NCI-H2029 (cell line): ENCODE data around the gene F11.
"Not testable (repeated sequence)": the region's sequence is repeated elsewhere in the genome, so short reads cannot be mapped to it uniquely, and the experiment has no call there.

Experiments
- DNase-seq: peaks from one replicate; lab custom pipeline; 2025; lab: John Stamatoyannopoulos, UW

Gene F11

DNA sequence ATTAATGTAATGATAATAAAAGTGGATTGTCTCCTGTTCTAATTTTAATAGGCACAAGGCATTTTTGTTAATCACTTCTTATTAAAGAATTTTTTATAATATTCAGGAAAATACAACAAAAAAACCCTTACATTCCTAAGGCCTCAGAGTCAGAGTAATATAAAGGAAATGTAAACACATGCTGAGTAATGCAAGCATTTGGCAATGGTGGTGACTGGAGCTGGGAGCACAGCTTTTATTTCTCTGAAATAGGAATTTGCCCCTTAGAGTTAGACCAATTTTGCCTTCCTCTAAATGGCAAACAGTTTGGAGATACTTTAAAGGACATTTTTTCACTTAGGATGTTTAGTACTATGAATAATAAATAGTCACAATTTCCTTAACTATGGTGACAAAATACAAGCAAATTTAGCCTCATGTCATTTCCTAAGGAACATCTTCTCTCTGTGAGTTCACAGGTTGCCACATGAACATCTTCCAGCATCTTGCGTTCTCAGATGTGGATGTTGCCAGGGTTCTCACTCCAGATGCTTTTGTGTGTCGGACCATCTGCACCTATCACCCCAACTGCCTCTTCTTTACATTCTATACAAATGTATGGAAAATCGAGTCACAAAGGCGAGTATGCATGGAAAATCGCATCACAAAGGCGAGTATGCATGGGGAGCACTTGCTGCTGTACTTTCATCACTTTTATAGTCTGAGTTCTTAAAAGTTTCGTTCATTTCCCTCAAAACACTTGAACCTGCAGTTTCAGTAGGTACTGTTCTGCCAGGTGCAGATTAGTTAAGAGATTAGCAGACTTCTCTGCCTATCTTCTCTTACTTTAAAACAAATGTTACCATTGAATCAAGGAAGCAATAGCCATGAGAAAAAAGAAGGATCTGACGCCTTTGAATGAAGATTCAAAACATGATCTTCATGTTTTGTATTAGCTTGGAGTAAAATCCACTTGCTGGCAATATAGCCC is 15.9 kb upstream of the F11 start:
- DNase-seq: no peak

DNA sequence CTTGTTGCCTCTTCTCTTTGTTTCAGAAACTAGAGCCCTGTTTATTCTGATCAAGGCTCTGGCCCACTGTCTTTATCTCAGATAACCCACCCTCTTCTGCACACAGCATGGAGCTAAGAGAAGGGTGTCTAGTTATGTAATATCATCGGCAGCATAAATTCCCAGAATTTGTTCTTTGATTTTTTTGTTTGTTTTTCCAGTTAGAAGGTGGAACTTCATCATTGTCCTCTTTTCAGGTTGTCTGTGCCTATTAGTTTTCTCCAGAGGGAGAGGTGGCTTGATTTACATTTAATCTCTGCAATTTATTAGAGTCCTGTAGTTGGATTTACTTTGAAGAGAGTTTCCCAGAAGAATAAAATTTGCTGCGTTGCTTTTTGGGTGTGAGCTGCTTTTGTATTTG is 15.2 kb upstream of the F11 start:
- DNase-seq: no peak

DNA sequence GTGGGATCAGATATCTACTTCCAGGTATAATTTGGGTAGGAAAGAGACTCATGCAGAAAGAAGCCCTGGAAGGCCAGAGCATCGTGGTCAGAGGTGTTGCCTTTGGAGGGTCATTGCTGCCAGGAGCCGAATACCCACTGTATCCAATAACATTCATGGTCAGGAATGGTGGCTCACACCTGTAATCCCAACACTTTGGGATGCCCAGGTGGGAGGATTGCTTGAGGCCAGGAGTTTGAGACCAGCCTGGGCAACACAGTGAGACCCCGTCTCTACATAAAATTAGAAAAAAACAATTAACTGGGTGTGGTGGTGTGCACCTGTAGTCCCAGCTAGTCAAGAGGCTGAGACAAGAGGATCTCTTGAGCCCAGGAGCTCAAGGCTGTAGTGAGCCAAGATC is 10.9 kb upstream of the F11 start:
- DNase-seq: no peak

DNA sequence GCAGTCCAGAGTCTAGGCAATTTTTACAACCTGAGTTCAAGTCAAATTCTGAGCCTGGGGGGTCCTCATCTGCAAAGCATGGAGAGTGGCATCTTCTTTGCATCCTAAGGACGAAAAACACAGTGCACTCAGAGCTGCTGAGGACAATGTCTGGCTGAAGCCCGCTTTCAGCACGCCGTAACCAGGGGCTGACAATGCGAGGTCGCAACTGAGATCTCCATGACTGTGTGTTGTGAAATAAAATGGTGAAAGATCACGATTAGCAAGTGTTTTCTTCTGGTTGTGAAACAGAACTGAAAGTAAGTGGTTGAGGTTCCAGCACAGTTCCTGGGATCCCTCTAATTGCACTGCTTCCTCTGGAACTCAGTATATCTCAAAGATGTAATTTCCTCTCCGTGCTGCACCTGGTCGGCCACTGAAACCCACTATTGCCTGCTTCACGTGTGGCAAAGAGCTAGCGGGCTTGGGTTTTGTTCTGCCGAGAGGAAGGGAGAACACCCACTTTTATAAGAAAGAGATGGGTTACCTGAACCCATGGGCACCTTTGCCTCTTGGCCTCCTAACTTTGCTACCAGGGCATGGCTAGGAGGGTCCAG is 7.7 kb upstream of the F11 start:
- DNase-seq: no peak

DNA sequence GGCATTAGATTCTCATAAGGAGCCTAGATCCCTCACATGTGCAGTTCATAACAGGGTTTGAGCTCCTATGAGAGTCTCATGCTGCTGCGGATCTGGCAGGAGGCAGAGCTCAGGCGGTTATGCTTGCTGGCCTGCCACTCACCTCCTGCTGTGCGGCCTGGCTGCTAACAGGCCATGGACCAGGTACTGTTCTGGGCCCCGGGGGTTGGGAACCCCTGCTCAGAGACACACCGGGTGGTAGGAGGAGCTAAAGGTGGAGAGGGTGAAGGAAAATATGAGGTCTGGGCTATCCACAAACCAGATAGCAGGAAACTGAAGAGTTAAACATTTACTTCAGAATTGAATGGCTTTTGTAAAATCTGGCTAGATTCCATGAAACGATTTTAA is 5.9 kb upstream of the F11 start:
- no peak for DNase-seq

DNA sequence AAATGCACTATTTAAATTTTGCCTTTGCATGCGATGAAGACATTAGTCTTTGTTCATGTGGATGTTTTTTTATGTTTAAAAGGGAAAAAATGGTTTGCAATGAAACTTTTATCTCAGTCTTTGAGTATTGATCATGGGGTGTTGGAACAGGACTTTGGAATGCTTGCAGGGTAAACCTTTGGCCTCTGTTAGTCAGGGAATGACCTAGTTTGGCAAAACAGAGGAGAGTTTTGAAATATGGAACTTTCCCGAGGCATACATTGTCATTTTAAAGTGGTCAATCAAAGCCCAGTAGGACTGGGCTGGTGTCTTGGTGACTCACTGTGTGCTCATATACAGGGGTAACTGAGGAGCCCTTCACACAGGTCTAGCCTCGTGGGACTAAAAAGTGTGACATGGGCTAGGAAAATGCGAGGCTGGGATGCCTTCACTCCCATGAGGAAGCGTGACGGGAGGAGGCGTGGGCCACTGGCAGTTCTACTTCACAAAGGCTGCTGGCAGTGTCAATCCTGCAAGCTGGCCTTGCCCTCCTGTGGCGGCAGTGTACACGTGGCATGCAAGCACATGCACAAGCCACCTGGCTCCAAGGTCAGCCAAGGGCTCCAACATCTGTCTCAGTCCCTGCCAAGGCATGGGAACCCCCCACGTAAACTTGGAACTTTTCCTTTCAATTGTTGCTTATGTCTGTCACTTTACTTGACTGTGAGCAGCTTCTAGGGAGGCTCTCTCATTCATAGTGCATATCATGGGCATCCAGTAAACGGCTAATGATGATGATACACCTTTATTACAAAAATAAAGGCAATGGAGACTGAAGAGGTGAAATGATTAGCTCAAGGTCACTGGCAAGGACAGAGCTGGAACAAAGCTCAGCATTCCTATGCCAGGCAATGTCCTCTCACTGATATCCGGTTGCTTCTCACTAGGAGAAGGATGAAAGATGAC is 5.2 kb upstream of the F11 start:
- no peak for DNase-seq

DNA sequence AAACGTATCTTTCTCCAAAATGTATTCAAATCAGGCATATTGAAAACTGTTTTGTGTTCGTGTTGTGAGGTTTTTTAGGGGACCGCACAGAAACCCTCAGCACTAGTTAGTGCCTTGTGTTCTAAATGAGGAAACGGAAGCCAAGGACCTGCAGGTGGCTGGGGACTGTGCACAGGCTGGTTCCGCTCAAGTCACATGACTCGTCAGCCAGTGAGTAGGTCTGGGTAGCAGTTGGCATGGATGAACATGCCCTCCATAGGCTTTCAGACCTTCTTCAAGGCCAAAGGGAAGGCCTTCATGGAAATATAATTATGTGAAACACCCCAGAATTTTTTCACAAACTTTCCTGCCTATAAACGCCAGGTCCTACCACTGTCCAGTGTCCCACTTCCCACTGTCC is 1.3 kb upstream of the F11 start:
- DNase-seq: no peak

DNA sequence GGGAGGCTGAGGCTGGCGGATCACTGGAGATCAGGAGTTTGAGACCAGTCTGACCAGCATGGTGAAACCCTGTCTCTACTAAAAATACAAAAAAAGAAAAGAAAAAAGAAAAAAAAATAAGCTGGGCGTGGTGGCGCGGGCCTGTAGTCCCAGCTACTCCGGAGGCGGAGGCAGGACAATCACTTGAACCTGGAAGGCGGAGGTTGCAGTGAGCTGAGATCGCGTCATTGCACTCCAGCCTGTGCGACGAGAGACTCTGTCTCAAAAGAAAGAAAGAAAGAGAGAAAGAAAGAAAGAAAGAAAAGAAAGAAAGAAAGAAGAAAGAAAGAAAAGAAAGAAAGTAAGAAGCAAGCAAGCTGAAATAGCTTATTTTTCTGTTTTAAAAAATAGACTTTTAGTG is 739 bp upstream of the F11 start:
- DNase-seq: not testable (repeated sequence)

DNA sequence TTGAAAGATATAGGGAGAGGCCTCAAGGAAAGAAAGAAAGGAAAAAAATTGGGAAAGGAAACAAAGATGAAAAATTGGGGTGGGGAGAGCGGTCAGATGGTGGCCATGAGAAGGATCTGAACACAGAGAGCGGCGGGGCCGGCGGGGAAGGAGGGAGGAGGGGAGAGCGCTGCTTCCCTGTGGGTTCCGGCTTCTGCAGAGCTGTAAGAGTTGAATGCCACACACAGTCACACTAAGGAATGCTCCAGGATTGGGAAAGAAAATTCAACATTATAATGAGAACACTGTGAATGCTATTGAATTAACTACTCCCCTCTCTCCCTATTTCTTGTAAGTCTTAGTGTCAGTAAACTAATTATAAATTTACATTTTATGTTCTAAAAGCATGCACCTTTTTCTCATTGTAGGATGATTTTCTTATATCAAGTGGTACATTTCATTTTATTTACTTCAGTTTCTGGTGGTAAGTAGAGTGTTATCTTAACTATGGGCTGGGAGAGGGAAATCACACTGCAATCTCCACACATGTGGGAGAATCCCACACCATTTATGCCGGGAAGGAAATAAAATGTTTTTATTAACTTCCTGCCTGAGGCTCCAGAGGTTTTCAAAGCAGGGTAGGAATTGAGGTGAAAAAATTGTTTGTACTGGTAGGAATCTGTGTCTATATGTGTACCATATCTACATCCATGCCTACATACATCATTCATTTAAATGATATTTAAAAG is 904 bp downstream of the F11 start:
- DNase-seq: no peak

DNA sequence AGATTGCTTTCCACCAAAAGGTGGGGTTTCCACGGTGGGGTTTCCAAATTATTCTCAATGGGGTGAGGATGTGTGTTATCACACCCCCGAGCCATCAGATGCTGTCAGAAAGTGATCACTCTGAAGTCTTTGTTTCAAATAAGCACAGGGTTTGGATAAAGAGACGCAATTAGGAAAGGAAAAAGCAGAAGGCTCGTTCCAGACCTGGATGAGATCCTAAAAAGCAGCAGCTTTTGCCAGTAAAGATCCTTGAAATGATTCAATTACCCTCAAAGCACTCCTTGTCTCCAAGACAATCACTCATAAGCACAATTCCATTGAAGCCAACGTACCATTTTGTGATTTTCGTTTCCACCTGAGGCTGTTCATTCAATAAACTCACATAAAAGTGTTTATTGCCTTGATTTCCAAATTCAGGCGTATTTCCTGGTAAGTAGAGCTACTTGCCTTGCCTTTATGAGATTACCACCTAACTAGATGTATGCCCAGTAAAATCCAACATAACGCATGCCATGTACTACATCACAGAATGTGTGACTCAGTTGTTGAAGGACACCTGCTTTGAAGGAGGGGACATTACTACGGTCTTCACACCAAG is 5.2 kb downstream of the F11 start:
- no peak for DNase-seq

DNA sequence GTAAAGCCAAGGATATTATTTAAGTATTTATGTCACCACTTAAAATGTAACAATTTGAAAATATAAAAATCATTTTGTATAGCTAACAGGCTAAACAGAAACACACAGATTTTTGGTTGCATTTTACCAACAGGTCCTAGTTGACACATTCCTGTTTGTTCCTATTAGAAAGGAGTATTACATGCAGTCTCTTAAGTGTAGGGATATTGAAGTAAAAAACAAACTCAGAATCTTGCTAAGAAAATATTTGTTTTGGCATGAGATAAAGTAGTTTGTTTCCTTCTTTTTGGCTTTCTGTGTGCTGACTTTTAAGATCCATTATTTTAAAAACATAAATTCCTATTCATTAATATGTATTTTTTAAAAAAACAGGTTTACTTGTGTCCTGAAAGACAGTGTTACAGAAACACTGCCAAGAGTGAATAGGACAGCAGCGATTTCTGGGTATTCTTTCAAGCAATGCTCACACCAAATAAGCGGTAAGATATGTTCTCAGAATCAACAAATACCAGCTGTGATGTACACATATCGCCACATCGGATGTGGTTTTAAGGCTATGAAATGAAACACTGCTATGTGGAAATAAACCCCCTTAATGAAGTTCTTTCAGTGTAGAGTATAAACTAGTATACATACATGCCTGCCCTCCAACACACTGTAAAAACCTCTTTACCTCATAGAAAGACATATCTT is 6.9 kb downstream of the F11 start:
- DNase-seq: no peak

DNA sequence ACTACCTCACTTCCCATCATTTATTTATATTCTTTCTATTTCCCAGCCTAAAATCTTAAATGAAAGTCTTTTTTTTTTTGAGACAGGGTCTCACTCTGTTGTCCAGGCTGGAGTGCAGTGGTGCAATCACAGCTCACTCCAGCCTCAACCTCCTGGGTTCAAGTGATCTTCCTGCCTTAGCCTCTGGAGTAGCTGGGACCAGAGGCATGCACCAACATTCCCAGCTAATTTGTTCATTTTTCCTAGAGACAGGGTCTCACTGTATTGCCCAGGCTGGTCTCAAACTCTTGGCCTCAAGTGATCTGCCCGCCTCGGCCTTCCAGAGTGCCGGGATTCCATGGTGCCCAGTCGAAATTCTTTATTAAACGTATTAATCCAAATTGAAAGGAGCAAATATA is 7.4 kb downstream of the F11 start:
- not testable (repeated sequence) for DNase-seq

DNA sequence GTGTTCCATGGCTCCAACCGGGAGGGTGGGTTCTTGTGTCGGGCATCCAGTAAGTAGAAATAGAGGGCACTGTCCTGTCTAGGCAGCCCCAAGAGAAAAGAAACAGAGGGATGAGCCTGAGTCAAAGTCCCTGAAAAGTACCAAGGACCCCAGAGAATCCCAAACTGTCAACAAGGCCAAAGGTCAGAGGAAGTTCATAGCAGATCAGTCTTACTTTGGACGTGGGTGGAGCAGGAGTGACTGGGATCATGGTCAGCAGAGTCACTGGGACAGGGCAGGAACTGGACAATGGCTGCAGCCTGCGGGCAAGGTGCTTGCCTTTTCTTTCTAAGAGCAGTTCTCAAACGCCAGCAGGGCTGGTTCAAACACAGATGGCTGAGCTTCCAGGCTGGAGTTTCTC is 17.3 kb downstream of the F11 start:
- DNase-seq: no peak

DNA sequence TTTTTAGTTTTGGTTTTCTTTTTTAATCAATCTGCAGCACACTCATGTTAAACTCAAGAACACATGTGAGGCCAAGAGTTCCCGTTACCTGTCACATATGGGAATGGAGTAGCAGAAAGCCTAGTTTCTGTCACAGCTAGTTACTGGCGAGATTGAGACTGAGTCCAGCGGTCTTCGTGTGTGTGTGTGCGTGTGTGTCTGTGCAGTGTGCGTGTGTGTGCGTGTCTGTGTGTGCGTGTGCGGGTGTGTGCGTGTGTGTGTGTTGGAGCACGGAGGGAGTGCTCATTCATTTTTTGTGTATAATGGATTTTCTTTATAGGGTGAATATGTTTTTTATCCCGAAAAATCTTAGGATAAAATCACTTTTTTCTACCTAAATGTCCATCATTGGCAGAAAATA is 19.2 kb downstream of the F11 start:
- no peak for DNase-seq

DNA sequence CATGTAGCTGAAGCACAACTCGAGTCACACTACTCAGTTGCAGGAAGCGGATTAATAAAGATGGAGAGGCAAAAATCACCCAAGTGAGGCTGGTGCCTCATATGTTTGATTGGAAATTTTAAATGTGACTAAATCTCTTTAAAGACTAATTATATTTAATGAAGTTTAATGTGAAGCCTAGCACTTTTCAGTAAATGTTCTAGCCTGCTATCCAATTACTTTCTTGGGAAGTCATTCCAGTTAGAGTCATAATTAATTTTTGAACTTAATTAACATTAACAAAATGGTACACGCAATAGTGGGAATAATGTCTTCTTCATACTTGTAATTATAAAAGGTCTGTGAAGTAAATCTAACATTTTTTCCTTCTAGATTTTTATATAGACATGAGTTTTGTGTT is 20.6 kb downstream of the F11 start:
- no peak for DNase-seq

DNA sequence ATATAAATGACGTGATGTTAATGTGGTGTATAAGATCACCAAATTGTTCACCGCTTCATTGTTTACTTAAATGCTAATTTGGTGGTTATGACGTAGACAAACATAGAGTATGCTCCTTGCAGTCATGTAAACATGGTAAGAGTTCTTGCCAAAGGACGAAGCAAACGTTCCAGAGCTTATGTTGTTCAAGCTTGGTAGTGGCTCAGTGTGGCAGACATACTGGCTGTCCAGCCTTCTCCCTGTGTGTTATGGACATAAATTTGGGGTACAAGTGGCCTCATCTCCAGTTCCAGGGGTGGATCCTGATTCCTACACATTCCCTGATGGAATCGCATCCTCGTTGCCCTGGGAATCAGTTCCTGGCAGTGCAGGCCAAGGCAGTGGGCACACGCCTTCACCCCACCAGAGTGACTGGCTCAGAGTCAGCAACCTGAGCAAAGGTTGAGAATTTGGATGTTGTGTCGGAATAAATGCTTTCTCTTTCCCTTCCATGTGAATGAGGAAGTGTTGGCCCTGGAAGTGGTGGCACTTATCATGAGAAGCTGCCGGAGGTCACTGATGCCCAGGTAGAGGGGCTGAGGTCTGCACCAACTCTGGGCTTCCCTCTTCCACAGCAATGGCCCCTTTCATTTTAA is 25.4 kb downstream of the F11 start:
- DNase-seq: no peak

DNA sequence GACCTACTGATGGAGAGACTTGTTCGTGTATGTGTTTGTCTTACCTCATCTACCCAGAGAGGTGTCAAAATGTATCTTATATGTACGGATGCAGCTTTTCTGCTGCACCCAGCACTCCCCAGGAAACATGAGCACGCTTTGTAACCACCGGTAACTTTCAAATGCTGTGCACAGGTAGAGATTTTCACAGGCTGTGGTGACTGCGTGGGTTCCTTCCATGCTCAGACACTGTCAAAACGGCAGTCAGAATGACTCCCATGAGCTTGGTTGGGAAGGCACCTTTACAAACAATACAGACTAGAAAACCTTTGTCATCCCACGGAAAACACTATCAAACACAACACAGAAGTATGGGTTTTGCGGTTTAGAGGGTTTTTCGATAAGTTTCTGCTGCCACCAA is 28.2 kb downstream of the F11 start:
- no peak for DNase-seq

DNA sequence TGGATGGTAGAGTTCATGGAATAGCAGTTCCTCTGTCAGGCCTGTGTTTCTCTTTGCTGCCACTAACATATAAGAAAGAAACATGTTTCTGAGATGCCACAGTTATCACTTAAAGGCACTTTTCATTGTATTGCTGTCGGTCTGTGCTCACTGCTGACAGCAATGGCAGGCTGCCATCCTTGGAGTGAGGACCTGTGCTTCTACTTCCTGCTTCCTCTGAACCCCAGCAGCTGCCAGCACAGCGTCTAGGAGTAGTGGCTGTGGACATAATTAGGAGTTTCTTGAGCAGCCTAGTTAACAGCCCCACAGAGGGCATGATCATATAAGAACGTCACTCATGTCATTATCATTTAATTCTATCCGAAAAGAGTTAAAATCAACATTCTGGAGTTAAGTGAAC is 30.5 kb downstream of the F11 start:
- peak; percentile 42 for DNase-seq

DNA sequence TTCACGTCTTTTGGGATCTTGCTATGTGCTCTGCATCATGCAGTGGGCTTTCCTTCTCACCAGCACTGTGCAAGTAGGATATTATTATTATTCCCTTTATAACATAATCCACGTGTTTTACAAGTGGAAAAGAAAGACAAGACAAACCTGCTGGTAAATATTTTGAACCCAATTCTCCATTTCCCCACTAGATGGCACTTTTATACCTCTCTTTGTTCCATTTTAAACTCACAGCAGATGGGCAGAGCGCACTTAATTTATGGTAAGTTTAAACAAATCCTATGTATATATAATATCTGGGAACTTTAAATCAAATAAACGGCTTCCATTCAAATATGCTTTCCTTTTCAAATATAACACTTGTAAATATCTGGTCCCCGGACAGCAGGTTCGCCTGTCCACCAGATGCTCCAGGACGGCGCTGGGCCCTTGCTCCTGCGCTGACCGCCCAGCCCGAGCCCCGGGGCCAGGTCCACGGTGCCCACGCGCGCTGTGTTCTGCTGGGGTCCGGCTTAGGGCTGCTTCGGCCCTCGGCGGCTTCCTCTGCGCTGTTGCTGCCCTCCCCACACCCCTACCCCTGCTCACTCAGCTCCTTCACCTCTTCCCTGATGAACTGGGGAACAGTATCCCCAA is 31.1 kb downstream of the F11 start:
- peak; percentile 10 for DNase-seq
